ENCODE data around the gene CES2.

DNA sequence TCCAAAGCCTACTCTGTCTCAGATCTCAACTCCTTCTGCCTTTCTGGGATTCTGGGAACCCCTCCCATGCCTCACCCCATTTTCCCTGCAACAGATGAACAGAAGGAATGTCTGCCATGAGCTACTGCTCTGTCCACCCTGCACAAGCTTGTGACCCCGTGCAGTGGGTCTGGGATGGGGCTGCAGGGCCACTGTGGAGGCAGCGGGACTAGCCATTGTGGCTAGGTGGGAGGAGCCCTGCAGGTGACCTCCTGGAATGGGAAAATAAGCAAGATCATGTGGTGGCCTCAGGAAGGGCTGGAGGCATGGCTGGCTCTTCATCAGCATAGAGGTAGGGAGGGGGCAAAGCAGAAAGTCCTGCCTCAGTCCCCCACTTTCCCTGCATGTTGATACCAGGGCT lies 41.3 kb upstream of the CES2 start:
- no peak for TF ChIP-seq CTCF (IDR thresholded peaks at IDR 0.05)
- no peak for TF ChIP-seq POLR2AphosphoS5 (IDR thresholded peaks at IDR 0.05; ENCODE audit: insufficient read depth in 1 of 2, low read depth in 1 of 2)
